Tibial nerve (tissue), 4 donors: ENCODE results near the gene GNAL.

Experiments used
- EP300 ChIP-seq, 2 donors: sonication (generic); formaldehyde crosslinking; IDR thresholded peaks; one replicate each; pipeline ENCODE4 v1.6.1; 2017; ENCODE audit warnings: antibody characterized with exemption in 2 of 2, mild to moderate bottlenecking in 1 of 2
- POLR2A ChIP-seq, 2 donors: fragments of 450-650 bp; IDR thresholded peaks; one replicate each; pipeline ENCODE4 v1.6.1; 2017; ENCODE audit warnings: antibody characterized with exemption in 2 of 2, mild to moderate bottlenecking in 2 of 2, moderate library complexity in 2 of 2
- TF ChIP-seq, protein P1 (sequence below), 5 experiments: fragments of 200-600 bp in 3 of 5; fragments of 450-650 bp in 2 of 5; sonication (generic) in 3 of 5; IDR thresholded peaks; one replicate each; pipeline ENCODE4 v1.5.1; 2016 to 2019; ENCODE audit warnings: antibody characterized with exemption in 5 of 5, mild to moderate bottlenecking in 3 of 5, moderate library complexity in 2 of 5

DNA sequence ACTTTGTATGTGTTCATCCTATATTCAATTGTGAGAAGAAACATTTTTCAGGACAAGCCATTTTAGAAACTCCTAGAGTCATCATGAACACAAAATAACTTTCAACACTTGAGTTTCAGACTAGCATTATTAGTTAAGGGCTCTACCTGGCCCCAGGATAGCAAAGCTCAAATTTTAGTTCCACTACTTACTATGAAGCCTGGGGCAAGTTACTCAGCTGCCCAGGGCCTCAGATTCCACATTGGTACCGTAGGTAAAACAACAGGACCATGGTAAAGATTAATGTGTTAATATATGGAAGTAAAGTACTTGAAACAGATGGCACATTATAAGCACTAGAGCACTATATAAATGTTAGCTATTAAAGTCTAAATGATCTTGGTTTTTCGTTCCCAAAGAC lies 199.7 kb downstream of the GNAL start:
- TF ChIP-seq, protein P1, sequence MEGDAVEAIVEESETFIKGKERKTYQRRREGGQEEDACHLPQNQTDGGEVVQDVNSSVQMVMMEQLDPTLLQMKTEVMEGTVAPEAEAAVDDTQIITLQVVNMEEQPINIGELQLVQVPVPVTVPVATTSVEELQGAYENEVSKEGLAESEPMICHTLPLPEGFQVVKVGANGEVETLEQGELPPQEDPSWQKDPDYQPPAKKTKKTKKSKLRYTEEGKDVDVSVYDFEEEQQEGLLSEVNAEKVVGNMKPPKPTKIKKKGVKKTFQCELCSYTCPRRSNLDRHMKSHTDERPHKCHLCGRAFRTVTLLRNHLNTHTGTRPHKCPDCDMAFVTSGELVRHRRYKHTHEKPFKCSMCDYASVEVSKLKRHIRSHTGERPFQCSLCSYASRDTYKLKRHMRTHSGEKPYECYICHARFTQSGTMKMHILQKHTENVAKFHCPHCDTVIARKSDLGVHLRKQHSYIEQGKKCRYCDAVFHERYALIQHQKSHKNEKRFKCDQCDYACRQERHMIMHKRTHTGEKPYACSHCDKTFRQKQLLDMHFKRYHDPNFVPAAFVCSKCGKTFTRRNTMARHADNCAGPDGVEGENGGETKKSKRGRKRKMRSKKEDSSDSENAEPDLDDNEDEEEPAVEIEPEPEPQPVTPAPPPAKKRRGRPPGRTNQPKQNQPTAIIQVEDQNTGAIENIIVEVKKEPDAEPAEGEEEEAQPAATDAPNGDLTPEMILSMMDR (IDR thresholded peaks at IDR 0.05): no peak
- TF ChIP-seq POLR2A (IDR thresholded peaks at IDR 0.05) (no peak), EP300 (IDR thresholded peaks at IDR 0.05) (no peak)
